Raji (cell line): Measurements from ENCODE around the gene ADARB2.

Experiments
- POLR2A ChIP-seq: IDR thresholded peaks from 2 replicates; pipeline ENCODE4 v1.6.1; 2011; ENCODE audit warnings: low read depth, low read length, control low read depth; ENCODE audit not compliant: insufficient read depth

ADARB2 gene

GRCh38 chr10:1339396-1339795, 397.9 kb downstream of the ADARB2 start:
- no peak for TF ChIP-seq POLR2A

- no peak for TF ChIP-seq POLR2A
These were observed 401.7 kb downstream of the ADARB2 start for GRCh38 chr10:1335642-1336041.

DNA sequence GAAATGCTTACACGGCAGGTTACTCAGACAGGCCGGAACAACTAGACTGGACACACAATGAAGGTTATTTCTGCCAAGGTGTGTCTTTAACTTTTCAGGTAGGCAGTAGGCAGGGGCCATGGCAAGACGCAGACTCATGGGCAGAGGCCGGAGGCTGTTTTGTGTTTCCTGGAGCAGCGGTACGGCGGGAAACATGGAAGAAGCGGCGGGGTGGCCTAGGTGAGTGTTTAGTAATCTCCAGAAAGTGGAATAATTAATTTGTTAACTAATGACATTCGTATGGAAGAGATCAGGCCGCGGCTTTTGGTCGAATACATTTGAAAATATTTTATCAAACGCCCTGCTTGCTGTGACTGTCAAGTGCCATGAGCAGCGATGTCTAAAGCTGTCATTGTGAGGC, 403.3 kb downstream of the ADARB2 start:
- TF ChIP-seq POLR2A, result no peak

DNA sequence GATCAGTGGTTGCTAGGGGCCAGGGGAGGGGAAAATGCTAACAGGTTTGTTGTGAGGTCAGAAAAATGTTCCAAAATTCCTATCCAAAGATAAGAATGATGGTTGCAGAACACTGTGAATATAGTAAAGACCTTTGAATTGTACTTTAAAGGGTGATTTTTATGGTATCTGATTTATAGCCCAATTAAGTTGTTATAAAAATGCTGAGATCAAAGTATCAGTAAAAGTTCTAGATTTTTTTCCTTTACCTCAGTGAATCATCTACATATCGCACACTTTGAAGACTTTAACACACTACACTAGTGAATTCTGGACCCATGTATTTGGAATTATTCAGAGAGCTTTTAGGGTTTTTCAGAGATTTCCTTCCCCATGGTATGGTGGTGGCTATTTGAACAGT, 405.8 kb downstream of the ADARB2 start:
- TF ChIP-seq POLR2A, result no peak

- no peak for TF ChIP-seq POLR2A
These were observed 407.7 kb downstream of the ADARB2 start for GRCh38 chr10:1329622-1330021.

DNA sequence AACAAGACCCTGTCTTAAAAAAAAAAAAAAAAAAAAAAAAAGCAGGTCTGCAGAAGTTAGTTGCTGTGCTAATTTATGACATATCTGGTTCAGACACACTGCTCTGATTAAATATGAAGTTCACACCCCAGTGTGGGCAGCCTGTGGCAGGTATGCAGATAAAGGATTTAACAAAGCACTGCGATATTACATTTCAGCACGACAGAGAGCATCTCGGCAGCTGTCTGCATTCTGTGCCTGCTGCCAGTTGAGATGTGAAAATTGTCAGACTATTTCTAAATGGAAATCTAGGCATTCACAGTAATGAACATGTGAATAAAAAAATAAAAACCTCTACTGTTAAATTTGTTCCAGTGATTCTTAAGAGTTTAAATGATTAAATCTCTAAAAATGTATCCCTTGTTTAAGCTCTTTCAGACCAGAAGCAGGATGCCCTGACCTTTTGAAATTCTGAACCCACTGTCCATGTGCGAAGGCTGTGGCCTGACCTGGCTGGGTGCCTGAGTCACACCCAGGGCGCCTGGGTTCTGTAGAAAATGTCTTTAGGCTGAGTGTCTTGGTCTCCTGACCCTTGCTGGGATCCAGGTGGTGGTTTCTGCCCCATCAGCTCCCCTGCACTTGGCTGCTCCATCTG, 408.2 kb downstream of the ADARB2 start:
- no peak for TF ChIP-seq POLR2A

- no peak for TF ChIP-seq POLR2A
These were observed 409.0 kb downstream of the ADARB2 start for GRCh38 chr10:1328161-1328823.

- TF ChIP-seq POLR2A, result no peak
These were observed 409.6 kb downstream of the ADARB2 start for GRCh38 chr10:1327759-1328158.

GRCh38 chr10:1324903-1325302, 412.4 kb downstream of the ADARB2 start:
- TF ChIP-seq POLR2A, result no peak

GRCh38 chr10:1323951-1324350, 413.4 kb downstream of the ADARB2 start:
- no peak for TF ChIP-seq POLR2A

DNA sequence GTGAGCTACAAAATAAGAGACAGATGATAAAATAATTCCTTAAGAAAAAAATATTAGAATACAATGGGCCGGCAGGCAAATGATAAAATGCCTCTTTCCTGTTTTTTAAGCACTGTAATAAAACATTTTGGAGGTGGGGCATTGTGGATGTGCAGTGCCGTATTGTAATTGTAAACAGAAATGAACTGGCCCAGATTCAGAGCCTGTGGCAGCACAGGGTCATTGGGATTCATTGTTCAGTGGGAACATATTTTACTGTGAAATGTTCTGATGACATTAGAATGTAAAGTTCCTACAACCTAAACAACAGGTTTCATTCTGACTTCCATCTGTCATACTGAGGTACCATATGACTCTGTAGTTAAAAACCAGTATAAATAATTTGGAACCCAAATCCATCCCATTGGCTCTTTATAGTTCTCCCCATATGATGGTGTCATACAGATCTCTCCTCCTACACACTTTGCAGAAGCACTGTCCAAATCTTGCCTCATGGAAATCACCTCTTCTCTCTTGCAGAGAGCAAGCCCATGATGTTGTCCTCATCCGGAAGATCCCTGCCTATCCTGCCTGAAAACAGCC, 416.5 kb downstream of the ADARB2 start:
- no peak for TF ChIP-seq POLR2A

DNA sequence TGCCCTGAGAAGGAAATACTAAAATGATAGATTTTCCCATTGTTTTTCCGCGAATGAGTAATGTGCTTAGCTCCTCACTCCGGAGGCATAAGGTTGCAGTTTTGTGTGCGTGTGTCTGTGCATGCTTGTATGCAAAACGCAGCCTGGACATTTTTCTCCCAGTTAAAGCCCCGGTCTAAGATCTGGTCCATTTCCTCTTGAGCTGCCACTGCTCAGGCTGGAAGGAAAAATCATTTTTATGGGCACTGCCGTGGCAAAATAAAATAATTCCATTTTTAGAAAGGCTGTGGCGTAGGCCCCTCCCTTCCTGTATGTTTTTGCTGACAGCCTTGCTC, 420.5 kb downstream of the ADARB2 start:
- TF ChIP-seq POLR2A, result no peak

- no peak for TF ChIP-seq POLR2A
These were observed 421.1 kb downstream of the ADARB2 start for GRCh38 chr10:1316121-1316808.

GRCh38 chr10:1315178-1315577, 422.1 kb downstream of the ADARB2 start:
- no peak for TF ChIP-seq POLR2A

DNA sequence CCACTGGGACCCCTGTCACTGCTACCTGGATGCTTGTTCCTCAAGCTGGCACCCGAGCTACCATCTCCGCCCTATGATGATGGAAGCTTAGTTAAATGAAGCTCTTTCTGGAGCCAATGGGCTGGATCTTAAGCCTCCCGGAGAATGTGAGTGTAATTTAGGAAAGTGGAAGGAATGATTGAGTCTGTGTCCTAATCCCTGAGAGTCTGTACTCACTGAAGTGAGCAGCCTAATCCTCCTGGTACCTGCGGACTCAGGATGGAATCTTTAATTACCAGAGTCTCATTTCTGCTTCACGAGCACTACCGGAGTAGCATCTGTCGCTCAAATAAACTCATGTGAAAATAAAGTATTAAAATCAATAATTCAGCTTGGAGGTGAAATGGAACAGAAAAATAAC, 425.6 kb downstream of the ADARB2 start:
- TF ChIP-seq POLR2A, result no peak

- TF ChIP-seq POLR2A, result no peak
These were observed 427.0 kb downstream of the ADARB2 start for GRCh38 chr10:1310271-1310789.
